Naive thymus-derived CD4-positive, alpha-beta T cell (primary cell): ENCODE results near the gene UBAP2L. TPM values are rescaled to one million over a fixed set of nuclear protein-coding genes. Genes with fewer than 3 reads are reported as not detected.
"Not testable (repeated sequence)": the region's sequence is repeated elsewhere in the genome, so short reads cannot be mapped to it uniquely, and the experiment has no call there.

ENCODE experiments used
- ATAC-seq: fragments of 150-1000 bp; cut with Tn5 transposase; 2 replicates; pipeline ENCODE4 v1.10.0; 2021; ENCODE audit warnings: mild to moderate bottlenecking, moderate library complexity
- CTCF ChIA-PET: fragments of 350-600 bp; sonication (Branson Sonifier 250); formaldehyde crosslinking; loops from one replicate; lab custom pipeline; 2021; ENCODE audit warnings: antibody characterized with exemption; lab: Charles Lee
- POLR2A ChIA-PET: fragments of 350-600 bp; sonication (Branson Sonifier 250); formaldehyde crosslinking; loops from one replicate; lab custom pipeline; 2021; ENCODE audit warnings: antibody characterized with exemption, inconsistent platforms; lab: Charles Lee
- DNase-seq, 9 donors: peaks; one replicate each; pipeline versions ENCODE4 v3.0.0 to v3.0.0-alpha.2; 2020 to 2022; ENCODE audit warnings: mixed read lengths in 1 of 9
- H3K27ac ChIP-seq: one replicate; pipeline ENCODE4 v1.7.0; 2013; ENCODE audit warnings: mild to moderate bottlenecking, low read depth, low read length, moderate library complexity
- H3K27me3 ChIP-seq, 2 donors: one replicate each; pipeline ENCODE4 v1.7.0; 2013; ENCODE audit warnings: low read length in 2 of 2, mild to moderate bottlenecking in 2 of 2, moderate library complexity in 2 of 2; ENCODE audit not compliant: control insufficient read depth in 2 of 2, insufficient read depth in 2 of 2
- H3K36me3 ChIP-seq, 3 experiments: 1 replicate in 2 of 3; 2 replicates in 1 of 3; pipeline ENCODE4 v1.7.0; 2013; ENCODE audit warnings: low read length in 3 of 3, mild to moderate bottlenecking in 3 of 3, moderate library complexity in 1 of 3; ENCODE audit not compliant: insufficient read depth in 3 of 3, control insufficient read depth in 2 of 3
- H3K4me1 ChIP-seq, 2 donors: one replicate each; pipeline ENCODE4 v1.7.0; 2013; ENCODE audit warnings: low read length in 2 of 2, mild to moderate bottlenecking in 2 of 2, moderate library complexity in 1 of 2; ENCODE audit not compliant: control insufficient read depth in 2 of 2, insufficient read depth in 2 of 2
- H3K4me3 ChIP-seq: 2 replicates; pipeline ENCODE4 v1.7.0; 2013; ENCODE audit warnings: mild to moderate bottlenecking, low read length
- H3K9me3 ChIP-seq, 3 experiments: 1 replicate in 2 of 3; 2 replicates in 1 of 3; pipeline ENCODE4 v1.7.0; 2013; ENCODE audit warnings: low read length in 3 of 3; ENCODE audit not compliant: control insufficient read depth in 2 of 3
- H3K27ac Mint-ChIP-seq, 9 donors: one replicate each; pipeline ENCODE4 v1.8.0; 2020 to 2022; ENCODE audit warnings: mixed read lengths in 9 of 9, mild to moderate bottlenecking in 8 of 9, moderate library complexity in 5 of 9, inconsistent platforms in 2 of 9
- H3K27me3 Mint-ChIP-seq, 5 donors: one replicate each; pipeline ENCODE4 v1.8.0; 2021 to 2022; ENCODE audit warnings: mixed read lengths in 5 of 5, mild to moderate bottlenecking in 1 of 5
- H3K36me3 Mint-ChIP-seq, 5 donors: one replicate each; pipeline ENCODE4 v1.8.0; 2020 to 2022; ENCODE audit warnings: mixed read lengths in 5 of 5, mild to moderate bottlenecking in 3 of 5, inconsistent platforms in 1 of 5
- H3K4me1 Mint-ChIP-seq, 7 donors: one replicate each; pipeline ENCODE4 v1.8.0; 2020 to 2022; ENCODE audit warnings: mixed read lengths in 7 of 7, mild to moderate bottlenecking in 3 of 7, inconsistent platforms in 1 of 7
- H3K4me3 Mint-ChIP-seq, 10 donors: one replicate each; pipeline ENCODE4 v1.8.0; 2020 to 2022; ENCODE audit warnings: mild to moderate bottlenecking in 10 of 10, mixed read lengths in 10 of 10, moderate library complexity in 6 of 10, inconsistent platforms in 2 of 10
- H3K9me3 Mint-ChIP-seq, 11 donors: one replicate each; pipeline ENCODE4 v1.8.0; 2020 to 2022; ENCODE audit warnings: mixed read lengths in 11 of 11, mild to moderate bottlenecking in 4 of 11, inconsistent platforms in 1 of 11, moderate library complexity in 1 of 11
- intact Hi-C, 2 donors: fragments of 100-400 bp; cut with micrococcal nuclease; formaldehyde crosslinking; loops; one replicate each; pipeline ENCODE4 v1.15.1; 2023
- polyA plus RNA-seq, 2 donors: library from polyadenylated mRNA; unstranded; fragments of 300-500 nt; fragmentation: Illumina TruSeq; gene quantifications; one replicate each; pipeline ENCODE4 v1.2.3, GENCODE V29; 2021
- total RNA-seq, 6 experiments: library from RNA in 5 of 6; stranded (reverse) in 5 of 6; gene quantifications; 1 replicate in 5 of 6; 2 replicates in 1 of 6; pipeline ENCODE4 v1.2.3 and lab custom pipeline; 2021 to 2026

Gene UBAP2L
- total and polyA plus RNA-seq, 7 experiments from 2014 or later = 49.4 to 235 (median 186) TPM

DNA sequence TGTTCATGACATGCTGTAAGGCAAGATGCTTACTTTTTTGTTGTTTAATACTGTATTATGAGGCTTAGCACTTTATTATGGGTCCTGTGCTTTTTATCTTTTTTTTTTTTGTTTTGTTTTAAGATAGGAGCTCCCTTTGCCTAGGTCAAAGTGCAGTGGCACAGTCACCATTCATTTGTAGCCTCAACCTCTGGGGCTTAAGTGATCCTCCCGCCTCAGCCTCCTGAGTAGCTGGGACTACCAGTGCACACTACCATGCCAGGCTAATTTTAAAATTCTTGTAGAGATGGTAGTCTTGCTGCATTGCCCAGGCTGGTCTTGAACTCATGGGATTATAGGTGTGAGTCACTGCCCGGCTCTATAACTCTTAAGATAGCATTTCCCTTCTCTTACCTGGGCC lies 4.6 kb downstream of the UBAP2L start:
- intact Hi-C loops = loop anchor here in 1 of 2 donors (10.0 kb wide), 1 partner anchor 1969 kb away; the partner anchor contains the start of gene SLC25A44
- H3K27me3 Mint-ChIP-seq = peaks cover 0 to 3% (median 0%) of the 10 kb centered on the region in 5 donors
- H3K9me3 ChIP-seq = no peaks in the 10 kb centered on the region
- peaks cover 8 to 41% (median 18%) of the 10 kb centered on the region in 5 donors for H3K36me3 Mint-ChIP-seq
- peak overlapping the region in 7 of 9 donors; percentile 17 to 74 (median 44) for H3K27ac Mint-ChIP-seq
- peak overlapping the region; percentile 99 for H3K27ac ChIP-seq
- H3K4me1 Mint-ChIP-seq = peaks cover 40 to 61% (median 56%) of the 10 kb centered on the region in 7 donors
- ATAC-seq = no peak
- CTCF ChIA-PET = interaction anchor here (0.7 kb wide), 1 partner anchor 14 kb away, joined by 3 read pairs; no protein-coding TSS in a partner anchor
- H3K4me1 ChIP-seq = peaks cover 19 to 21% of the 10 kb centered on the region in 2 donors
- H3K27me3 ChIP-seq = no peaks in the 10 kb centered on the region
- H3K9me3 Mint-ChIP-seq = peaks cover 0 to 3% (median 0%) of the 10 kb centered on the region in 11 donors
- POLR2A ChIA-PET = no interaction called here
- DNase-seq = no peak
- H3K4me3 Mint-ChIP-seq = peak overlapping the region in 3 of 10 donors; percentile 9 to 13 (median 13)
- H3K36me3 ChIP-seq = peaks cover 0 to 56% (median 6%) of the 10 kb centered on the region in 3 experiments
- H3K4me3 ChIP-seq = no peak overlapping the region

DNA sequence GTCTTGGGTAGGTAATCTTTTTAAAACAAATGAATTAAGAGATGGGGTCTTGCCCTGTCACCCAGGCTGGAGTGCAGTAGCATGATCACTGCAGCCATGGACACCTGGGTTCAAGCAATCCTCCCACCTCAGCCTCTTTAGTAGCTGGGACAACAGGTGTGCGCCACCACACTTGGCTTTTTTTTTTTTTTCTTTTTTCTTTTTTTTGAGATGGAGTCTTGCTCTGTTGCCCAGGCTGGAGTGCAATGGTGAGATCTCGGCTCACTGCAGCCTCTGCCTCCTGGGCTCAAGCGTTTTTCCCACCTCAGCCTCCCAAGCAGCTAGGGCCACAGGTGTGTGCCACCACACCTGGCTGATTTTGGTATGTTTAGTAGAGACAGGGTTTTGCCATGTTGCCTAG lies 10.4 kb downstream of the UBAP2L start:
- H3K27ac ChIP-seq, ATAC-seq, H3K9me3 Mint-ChIP-seq, H3K27me3 Mint-ChIP-seq, H3K4me3 ChIP-seq, H3K27me3 ChIP-seq, H3K4me3 Mint-ChIP-seq, H3K27ac Mint-ChIP-seq, H3K9me3 ChIP-seq, intact Hi-C loops, H3K4me1 ChIP-seq, DNase-seq: not testable (repeated sequence)
- Mint-ChIP-seq H3K4me1 (peaks cover 9 to 22% (median 17%) of the 10 kb centered on the region in 7 donors), H3K36me3 (peaks cover 14 to 54% (median 36%) of the 10 kb centered on the region in 5 donors)
- POLR2A ChIA-PET = interaction anchor here (0.6 to 1.2 kb wide), 5 partner anchors 9 to 1444 kb away, joined by 3 to 5 read pairs (median 4); no protein-coding TSS in a partner anchor
- CTCF ChIA-PET = interaction anchor here (0.7 kb wide), 1 partner anchor 32 kb away, joined by 3 read pairs; no protein-coding TSS in a partner anchor
- peaks cover 8 to 93% (median 30%) of the 10 kb centered on the region in 3 experiments for H3K36me3 ChIP-seq

DNA sequence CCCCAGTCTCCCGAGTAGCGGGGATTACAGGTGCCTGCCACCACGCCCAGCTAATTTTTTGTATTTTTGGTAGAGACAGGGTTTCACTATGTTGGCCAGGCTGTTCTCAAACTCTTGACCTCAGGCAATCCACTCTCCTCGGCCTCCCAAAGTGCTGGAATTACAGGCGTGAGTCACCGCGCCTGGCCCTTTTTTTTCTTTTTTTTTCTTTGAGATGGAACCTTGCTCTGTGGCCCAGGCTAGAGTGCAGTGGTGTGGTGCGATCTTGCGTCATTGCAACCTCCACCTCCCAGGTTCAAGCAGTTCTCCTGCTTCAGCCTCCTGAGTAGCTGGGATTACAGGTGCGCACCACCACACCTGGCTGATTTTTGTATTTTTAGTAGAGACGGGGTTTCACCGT lies 12.4 kb downstream of the UBAP2L start:
- H3K4me1 ChIP-seq, H3K4me3 Mint-ChIP-seq, H3K4me3 ChIP-seq, ATAC-seq, H3K27me3 Mint-ChIP-seq, POLR2A ChIA-PET, H3K9me3 Mint-ChIP-seq, H3K27ac ChIP-seq, intact Hi-C loops, H3K9me3 ChIP-seq, H3K27me3 ChIP-seq, DNase-seq: not testable (repeated sequence)
- Mint-ChIP-seq H3K27ac (peak overlapping the region in 1 of 9 donors; percentile 32), H3K36me3 (peaks cover 11 to 59% (median 44%) of the 10 kb centered on the region in 5 donors), H3K4me1 (peaks cover 5 to 27% (median 13%) of the 10 kb centered on the region in 7 donors)
- CTCF ChIA-PET = interaction anchor here (0.7 kb wide), 1 partner anchor 275 kb away, joined by 3 read pairs; no protein-coding TSS in a partner anchor
- H3K36me3 ChIP-seq = peaks cover 19 to 94% (median 36%) of the 10 kb centered on the region in 3 experiments

DNA sequence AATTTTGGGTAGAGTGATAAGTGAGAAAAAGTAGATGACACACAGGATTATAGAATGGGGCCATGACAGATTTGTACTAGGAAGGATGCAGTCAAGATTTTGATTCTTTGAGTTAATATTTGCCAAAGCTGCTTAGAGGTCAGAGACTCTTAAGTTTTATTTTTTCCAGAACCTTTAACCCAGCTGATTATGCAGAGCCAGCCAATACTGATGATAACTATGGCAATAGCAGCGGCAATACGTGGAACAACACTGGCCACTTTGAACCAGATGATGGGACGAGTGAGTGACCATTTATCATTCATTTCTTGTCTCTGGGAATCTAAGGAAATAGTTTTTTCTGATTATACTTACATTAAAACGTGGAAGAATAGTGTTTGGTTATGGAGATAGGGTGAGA lies 16.1 kb downstream of the UBAP2L start:
- H3K36me3 ChIP-seq = peaks cover 26 to 84% (median 33%) of the 10 kb centered on the region in 3 experiments
- no peak for DNase-seq
- Mint-ChIP-seq H3K4me3 (no peak overlapping the region), H3K9me3 (no peaks in the 10 kb centered on the region), H3K27me3 (no peaks in the 10 kb centered on the region), H3K36me3 (peaks cover 4 to 63% (median 43%) of the 10 kb centered on the region in 5 donors), H3K4me1 (peaks cover 13 to 53% (median 36%) of the 10 kb centered on the region in 7 donors), H3K27ac (peak overlapping the region in 3 of 9 donors; percentile 10 to 68 (median 41))
- ChIA-PET CTCF (no interaction called here), POLR2A (no interaction called here)
- H3K27me3 ChIP-seq = no peaks in the 10 kb centered on the region
- H3K27ac ChIP-seq = no peak overlapping the region
- H3K9me3 ChIP-seq = no peaks in the 10 kb centered on the region
- ATAC-seq = no peak
- no peak overlapping the region for H3K4me3 ChIP-seq
- peaks cover 0 to 5% of the 10 kb centered on the region in 2 donors for H3K4me1 ChIP-seq
- intact Hi-C loops = no loop called here

DNA sequence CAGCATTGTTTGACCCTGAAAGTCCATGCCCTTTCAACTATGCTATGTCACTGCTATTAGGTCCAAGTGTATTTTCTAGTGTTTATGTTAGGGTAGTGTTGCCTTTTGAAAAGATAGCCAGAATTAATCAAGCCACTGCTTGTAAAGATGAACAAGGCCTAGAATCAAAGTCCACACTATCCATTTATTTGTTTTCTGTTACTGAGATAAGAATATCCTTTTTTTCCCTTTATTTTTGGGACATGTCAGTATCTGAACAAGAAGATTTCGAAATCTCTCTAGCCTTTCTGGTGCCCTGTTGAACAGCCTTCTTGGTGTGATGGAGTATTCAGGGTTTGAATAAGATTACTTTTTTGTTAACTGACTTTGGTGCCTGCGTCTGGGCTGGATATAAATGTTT lies 16.7 kb downstream of the UBAP2L start:
- H3K4me3 Mint-ChIP-seq = no peak overlapping the region
- CTCF ChIA-PET = no interaction called here
- Histone ChIP-seq H3K27ac (no peak overlapping the region), H3K27me3 (no peaks in the 10 kb centered on the region), H3K4me3 (no peak overlapping the region), H3K36me3 (peaks cover 28 to 85% (median 29%) of the 10 kb centered on the region in 3 experiments), H3K4me1 (peaks cover 0 to 9% of the 10 kb centered on the region in 2 donors), H3K9me3 (no peaks in the 10 kb centered on the region)
- H3K27ac Mint-ChIP-seq = peak overlapping the region in 4 of 9 donors; percentile 1 to 62 (median 20)
- no peaks in the 10 kb centered on the region for H3K9me3 Mint-ChIP-seq
- H3K36me3 Mint-ChIP-seq = peaks cover 4 to 68% (median 46%) of the 10 kb centered on the region in 5 donors
- intact Hi-C loops = no loop called here
- H3K4me1 Mint-ChIP-seq = peaks cover 13 to 59% (median 41%) of the 10 kb centered on the region in 7 donors
- ATAC-seq (no peak), DNase-seq (no peak)
- H3K27me3 Mint-ChIP-seq = no peaks in the 10 kb centered on the region
- POLR2A ChIA-PET = interaction anchor here (0.9 kb wide), 1 partner anchor 15 kb away, joined by 3 read pairs; no protein-coding TSS in a partner anchor

DNA sequence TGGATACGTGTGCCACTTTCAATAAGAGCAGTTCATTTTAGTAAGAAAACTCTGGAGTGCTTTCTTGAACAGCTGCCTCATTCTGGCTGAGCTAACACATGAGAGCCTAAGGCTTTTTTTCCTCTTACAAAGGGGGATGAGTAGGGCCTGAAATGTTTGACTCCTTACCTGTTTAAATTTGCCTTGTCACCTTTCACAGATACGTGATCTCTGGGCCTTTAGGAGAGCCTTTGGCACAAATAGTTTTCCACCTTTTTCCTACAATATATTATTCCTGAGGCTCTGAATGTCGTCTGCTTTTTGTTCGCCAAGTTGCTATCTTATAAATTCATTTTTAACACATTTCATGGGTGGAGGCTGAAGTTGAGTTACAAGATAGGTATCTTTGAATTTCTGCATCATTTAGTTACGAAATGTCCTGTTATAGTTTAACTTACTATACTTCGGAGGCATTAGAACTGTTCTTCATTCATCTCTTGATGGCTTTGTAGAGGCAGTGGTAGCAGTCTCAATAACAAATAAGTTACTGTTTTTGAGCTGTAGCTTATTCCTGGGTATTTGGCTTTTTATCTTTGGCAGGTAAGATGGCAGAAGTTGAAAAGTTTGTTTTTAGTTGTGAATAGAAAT lies 17.2 kb downstream of the UBAP2L start:
- POLR2A ChIA-PET = interaction anchor here (0.9 kb wide), 1 partner anchor 15 kb away, joined by 3 read pairs; no protein-coding TSS in a partner anchor
- Mint-ChIP-seq H3K27me3 (no peaks in the 10 kb centered on the region), H3K4me1 (peaks cover 13 to 64% (median 41%) of the 10 kb centered on the region in 7 donors), H3K9me3 (no peaks in the 10 kb centered on the region), H3K36me3 (peaks cover 5 to 73% (median 52%) of the 10 kb centered on the region in 5 donors), H3K27ac (peak overlapping the region in 7 of 9 donors; percentile 1 to 65 (median 17)), H3K4me3 (no peak overlapping the region)
- peaks cover 32 to 85% (median 33%) of the 10 kb centered on the region in 3 experiments for H3K36me3 ChIP-seq
- H3K4me1 ChIP-seq = peaks cover 0 to 9% of the 10 kb centered on the region in 2 donors
- intact Hi-C loops = loop anchor here in 1 of 2 donors (2.0 kb wide), 1 partner anchor 17 kb away; the partner anchor contains the start of gene UBAP2L
- no peak overlapping the region for H3K4me3 ChIP-seq
- CTCF ChIA-PET = no interaction called here
- no peaks in the 10 kb centered on the region for H3K9me3 ChIP-seq
- ATAC-seq (no peak), DNase-seq (no peak)
- H3K27ac ChIP-seq = no peak overlapping the region
- H3K27me3 ChIP-seq = no peaks in the 10 kb centered on the region
